ENCODE measurements around the gene CCL27. TPM values are rescaled to one million over a fixed set of nuclear protein-coding genes. Genes with fewer than 3 reads are reported as not detected.

Gene CCL27
- total and polyA plus RNA-seq, 10 of the 15 experiments (the other 5 are each of a cell fraction or from before 2014, with no cell fraction given) = 0.45 TPM; not detected in 9

DNA sequence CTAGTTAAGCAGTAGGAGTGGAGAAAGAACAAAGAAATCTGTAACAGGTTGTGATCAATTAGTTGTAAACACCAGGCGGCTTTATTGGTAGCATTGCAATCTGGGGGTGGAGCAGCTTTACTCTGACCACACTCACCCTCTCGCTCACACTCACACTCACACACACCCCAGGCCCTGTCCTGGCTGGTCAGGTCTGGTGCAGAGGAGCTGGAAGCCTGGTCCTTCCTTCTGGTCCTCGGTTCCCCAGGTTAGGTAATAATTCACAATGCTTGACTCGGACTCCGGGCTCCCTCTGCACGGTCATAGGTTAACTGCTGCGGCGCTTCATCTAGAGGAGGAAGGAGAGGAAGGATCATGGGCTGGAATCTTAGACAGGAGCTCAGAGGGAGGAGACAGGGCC is 27.1 kb upstream of the CCL27 start:
- H3K9ac ChIP-seq (ENCODE audit: control insufficient read depth, insufficient read depth, low read length) = no peak overlapping the region
- no peaks in the 10 kb centered on the region for H3K79me2 ChIP-seq (ENCODE audit: control insufficient read depth, insufficient read depth, low read length)
- no peak for ATAC-seq
- H3K27me3 ChIP-seq (replicated peaks in 1 of 2; ENCODE audit: control insufficient read depth in 2 of 2, insufficient read depth in 2 of 2, low read length in 1 of 2) = no peaks in the 10 kb centered on the region; a peak in 2 of 4 replicates
- H3K27ac ChIP-seq (ENCODE audit: control insufficient read depth, insufficient read depth) = no peak overlapping the region
- no peak overlapping the region for H3K4me2 ChIP-seq (ENCODE audit: control insufficient read depth, insufficient read depth)
- no peak for DNase-seq (ENCODE audit: low read depth, low spot score)
- CTCF ChIA-PET = no interaction called here
- H3K9me3 ChIP-seq (replicated peaks; ENCODE audit: control insufficient read depth, insufficient read depth, low read length) = no peaks in the 10 kb centered on the region
- H3K4me1 ChIP-seq (ENCODE audit: control insufficient read depth, insufficient read depth, low read length) = peaks cover 16% of the 10 kb centered on the region
- no peak overlapping the region for H2AFZ ChIP-seq (ENCODE audit: control insufficient read depth, low read depth, low read length)
- intact Hi-C loops (cut with micrococcal nuclease; ENCODE audit: unreplicated experiment) (no loop called here), in situ Hi-C loops (cut with MboI) (no loop called here)
- H4K20me1 ChIP-seq (ENCODE audit: control insufficient read depth, insufficient read depth) = no peaks in the 10 kb centered on the region
- SMC1A ChIA-PET (ENCODE audit: uncharacterized antibody, unreplicated experiment) = no interaction called here
- POLR2A ChIA-PET = no interaction called here
- TF ChIP-seq, protein P1, sequence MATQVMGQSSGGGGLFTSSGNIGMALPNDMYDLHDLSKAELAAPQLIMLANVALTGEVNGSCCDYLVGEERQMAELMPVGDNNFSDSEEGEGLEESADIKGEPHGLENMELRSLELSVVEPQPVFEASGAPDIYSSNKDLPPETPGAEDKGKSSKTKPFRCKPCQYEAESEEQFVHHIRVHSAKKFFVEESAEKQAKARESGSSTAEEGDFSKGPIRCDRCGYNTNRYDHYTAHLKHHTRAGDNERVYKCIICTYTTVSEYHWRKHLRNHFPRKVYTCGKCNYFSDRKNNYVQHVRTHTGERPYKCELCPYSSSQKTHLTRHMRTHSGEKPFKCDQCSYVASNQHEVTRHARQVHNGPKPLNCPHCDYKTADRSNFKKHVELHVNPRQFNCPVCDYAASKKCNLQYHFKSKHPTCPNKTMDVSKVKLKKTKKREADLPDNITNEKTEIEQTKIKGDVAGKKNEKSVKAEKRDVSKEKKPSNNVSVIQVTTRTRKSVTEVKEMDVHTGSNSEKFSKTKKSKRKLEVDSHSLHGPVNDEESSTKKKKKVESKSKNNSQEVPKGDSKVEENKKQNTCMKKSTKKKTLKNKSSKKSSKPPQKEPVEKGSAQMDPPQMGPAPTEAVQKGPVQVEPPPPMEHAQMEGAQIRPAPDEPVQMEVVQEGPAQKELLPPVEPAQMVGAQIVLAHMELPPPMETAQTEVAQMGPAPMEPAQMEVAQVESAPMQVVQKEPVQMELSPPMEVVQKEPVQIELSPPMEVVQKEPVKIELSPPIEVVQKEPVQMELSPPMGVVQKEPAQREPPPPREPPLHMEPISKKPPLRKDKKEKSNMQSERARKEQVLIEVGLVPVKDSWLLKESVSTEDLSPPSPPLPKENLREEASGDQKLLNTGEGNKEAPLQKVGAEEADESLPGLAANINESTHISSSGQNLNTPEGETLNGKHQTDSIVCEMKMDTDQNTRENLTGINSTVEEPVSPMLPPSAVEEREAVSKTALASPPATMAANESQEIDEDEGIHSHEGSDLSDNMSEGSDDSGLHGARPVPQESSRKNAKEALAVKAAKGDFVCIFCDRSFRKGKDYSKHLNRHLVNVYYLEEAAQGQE (IDR thresholded peaks at IDR 0.05; ENCODE audit: low read depth, low read length) = no peak
- TF ChIP-seq TBL1XR1 (IDR thresholded peaks at IDR 0.05; ENCODE audit: low read depth, low read length) (no peak), BMI1 (IDR thresholded peaks at IDR 0.05; ENCODE audit: borderline replicate concordance) (no peak), CEBPB (IDR thresholded peaks at IDR 0.05; ENCODE audit: borderline replicate concordance in 1 of 2, low read depth in 2 of 2, low read length in 2 of 2) (no peak), MXI1 (IDR thresholded peaks at IDR 0.05; ENCODE audit: low read depth, low read length) (no peak)
- TF ChIP-seq, protein P2, sequence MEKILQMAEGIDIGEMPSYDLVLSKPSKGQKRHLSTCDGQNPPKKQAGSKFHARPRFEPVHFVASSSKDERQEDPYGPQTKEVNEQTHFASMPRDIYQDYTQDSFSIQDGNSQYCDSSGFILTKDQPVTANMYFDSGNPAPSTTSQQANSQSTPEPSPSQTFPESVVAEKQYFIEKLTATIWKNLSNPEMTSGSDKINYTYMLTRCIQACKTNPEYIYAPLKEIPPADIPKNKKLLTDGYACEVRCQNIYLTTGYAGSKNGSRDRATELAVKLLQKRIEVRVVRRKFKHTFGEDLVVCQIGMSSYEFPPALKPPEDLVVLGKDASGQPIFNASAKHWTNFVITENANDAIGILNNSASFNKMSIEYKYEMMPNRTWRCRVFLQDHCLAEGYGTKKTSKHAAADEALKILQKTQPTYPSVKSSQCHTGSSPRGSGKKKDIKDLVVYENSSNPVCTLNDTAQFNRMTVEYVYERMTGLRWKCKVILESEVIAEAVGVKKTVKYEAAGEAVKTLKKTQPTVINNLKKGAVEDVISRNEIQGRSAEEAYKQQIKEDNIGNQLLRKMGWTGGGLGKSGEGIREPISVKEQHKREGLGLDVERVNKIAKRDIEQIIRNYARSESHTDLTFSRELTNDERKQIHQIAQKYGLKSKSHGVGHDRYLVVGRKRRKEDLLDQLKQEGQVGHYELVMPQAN (conservative IDR thresholded peaks at IDR 0.05) = no peak
- TF ChIP-seq, protein P3, sequence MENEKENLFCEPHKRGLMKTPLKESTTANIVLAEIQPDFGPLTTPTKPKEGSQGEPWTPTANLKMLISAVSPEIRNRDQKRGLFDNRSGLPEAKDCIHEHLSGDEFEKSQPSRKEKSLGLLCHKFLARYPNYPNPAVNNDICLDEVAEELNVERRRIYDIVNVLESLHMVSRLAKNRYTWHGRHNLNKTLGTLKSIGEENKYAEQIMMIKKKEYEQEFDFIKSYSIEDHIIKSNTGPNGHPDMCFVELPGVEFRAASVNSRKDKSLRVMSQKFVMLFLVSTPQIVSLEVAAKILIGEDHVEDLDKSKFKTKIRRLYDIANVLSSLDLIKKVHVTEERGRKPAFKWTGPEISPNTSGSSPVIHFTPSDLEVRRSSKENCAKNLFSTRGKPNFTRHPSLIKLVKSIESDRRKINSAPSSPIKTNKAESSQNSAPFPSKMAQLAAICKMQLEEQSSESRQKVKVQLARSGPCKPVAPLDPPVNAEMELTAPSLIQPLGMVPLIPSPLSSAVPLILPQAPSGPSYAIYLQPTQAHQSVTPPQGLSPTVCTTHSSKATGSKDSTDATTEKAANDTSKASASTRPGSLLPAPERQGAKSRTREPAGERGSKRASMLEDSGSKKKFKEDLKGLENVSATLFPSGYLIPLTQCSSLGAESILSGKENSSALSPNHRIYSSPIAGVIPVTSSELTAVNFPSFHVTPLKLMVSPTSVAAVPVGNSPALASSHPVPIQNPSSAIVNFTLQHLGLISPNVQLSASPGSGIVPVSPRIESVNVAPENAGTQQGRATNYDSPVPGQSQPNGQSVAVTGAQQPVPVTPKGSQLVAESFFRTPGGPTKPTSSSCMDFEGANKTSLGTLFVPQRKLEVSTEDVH (IDR thresholded peaks at IDR 0.05; ENCODE audit: low read depth, partially characterized antibody) = no peak
- BruUV-seq (replicated peaks) = no TSS peak
- H3K36me3 ChIP-seq (ENCODE audit: control insufficient read depth in 2 of 2, insufficient read depth in 2 of 2, low read length in 1 of 2) = no peaks in the 10 kb centered on the region
- RAD21 ChIA-PET (ENCODE audit: unreplicated experiment) = no interaction called here
- FAIRE-seq = no peak
- no peak overlapping the region for H3K4me3 ChIP-seq
- 46% methylated on average over 8 of the region's 8 CpGs for WGBS (ENCODE audit: insufficient coverage, insufficient replicate concordance, low lambda C conversion rate, missing lambda C conversion rate)
